ENCODE results near the gene CMSS1.

Gene CMSS1

GRCh38 chr3:100124201-100124761 lies 306.6 kb downstream of the CMSS1 start:
- FAIRE-seq (no peak), DNase-seq (ENCODE audit: insufficient read length, low spot score) (no peak)
- TF ChIP-seq CTCF (IDR thresholded peaks at IDR 0.05; ENCODE audit: insufficient read depth, missing control alignments) = no peak

GRCh38 chr3:100125161-100125938 lies 307.7 kb downstream of the CMSS1 start:
- no peak for DNase-seq (ENCODE audit: insufficient read length, low spot score)
- no peak for TF ChIP-seq CTCF (IDR thresholded peaks at IDR 0.05; ENCODE audit: insufficient read depth, missing control alignments)
- no peak for FAIRE-seq

GRCh38 chr3:100127792-100128191 lies 310.1 kb downstream of the CMSS1 start:
- no peak for DNase-seq (ENCODE audit: insufficient read length, low spot score)
- FAIRE-seq = no peak
- no peak for TF ChIP-seq CTCF (IDR thresholded peaks at IDR 0.05; ENCODE audit: insufficient read depth, missing control alignments)

- TF ChIP-seq CTCF (IDR thresholded peaks at IDR 0.05; ENCODE audit: insufficient read depth, missing control alignments) = no peak
- DNase-seq (ENCODE audit: insufficient read length, low spot score) (no peak), FAIRE-seq (no peak)
Observed at GRCh38 chr3:100128565-100128964, 310.9 kb downstream of the CMSS1 start.

- DNase-seq (ENCODE audit: insufficient read length, low spot score) (no peak), FAIRE-seq (no peak)
- no peak for TF ChIP-seq CTCF (IDR thresholded peaks at IDR 0.05; ENCODE audit: insufficient read depth, missing control alignments)
Observed at GRCh38 chr3:100129941-100130340, 312.3 kb downstream of the CMSS1 start.

GRCh38 chr3:100131241-100131640 lies 313.6 kb downstream of the CMSS1 start:
- FAIRE-seq = no peak
- no peak for DNase-seq (ENCODE audit: insufficient read length, low spot score)
- no peak for TF ChIP-seq CTCF (IDR thresholded peaks at IDR 0.05; ENCODE audit: insufficient read depth, missing control alignments)

GRCh38 chr3:100136921-100137320 lies 319.3 kb downstream of the CMSS1 start:
- no peak for TF ChIP-seq CTCF (IDR thresholded peaks at IDR 0.05; ENCODE audit: insufficient read depth, missing control alignments)
- DNase-seq (ENCODE audit: insufficient read length, low spot score) (no peak), FAIRE-seq (no peak)

Data from D721Med (cell line).